ENCODE measurements around the gene EGFR. TPM values are rescaled to one million over a fixed set of nuclear protein-coding genes. Genes with fewer than 3 reads are reported as not detected.

EGFR gene
- total RNA-seq, 1 experiment from 2014 or later: 50.0 TPM

GRCh38 chr7:55193245-55193644, 174.4 kb downstream of the EGFR start:
- TF ChIP-seq EZH2 (IDR thresholded peaks at IDR 0.05; ENCODE audit: low read length, unreplicated experiment) (no peak), CTCF (conservative IDR thresholded peaks at IDR 0.05; ENCODE audit: low read depth, low read length) (no peak), EZH2phosphoT487 (IDR thresholded peaks at IDR 0.05; ENCODE audit: borderline replicate concordance, low read length) (no peak)
- H2AFZ ChIP-seq (ENCODE audit: low read length): no peak overlapping the region
- H3K9me2 ChIP-seq (replicated peaks; ENCODE audit: low read length): no peaks in the 10 kb centered on the region
- ChIA-PET POLR2A (ENCODE audit: unreplicated experiment) (no interaction called here), CTCF (no interaction called here)
- no peak overlapping the region for H3K4me3 ChIP-seq (ENCODE audit: low read length)
- H3K9me3 ChIP-seq (ENCODE audit: low read length): no peaks in the 10 kb centered on the region
- no peak overlapping the region for H3K9ac ChIP-seq (ENCODE audit: low read length)
- BruUV-seq (replicated peaks): no TSS peak
- no peaks in the 10 kb centered on the region for H3F3A ChIP-seq (ENCODE audit: low read length, unreplicated experiment)
- intact Hi-C loops (cut with micrococcal nuclease): no loop called here
- H3K27ac ChIP-seq (ENCODE audit: low read length): peak overlapping the region; percentile 71
- H3K4me2 ChIP-seq (ENCODE audit: low read length): no peak overlapping the region
- H3K27me3 ChIP-seq (ENCODE audit: low read length): no peaks in the 10 kb centered on the region
- peaks cover 16% of the 10 kb centered on the region for H3K36me3 ChIP-seq (ENCODE audit: low read depth, low read length)
- H3K4me1 ChIP-seq (ENCODE audit: insufficient read depth, low read length): peaks cover 17% of the 10 kb centered on the region
- H3K79me2 ChIP-seq (ENCODE audit: low read length): no peaks in the 10 kb centered on the region; the same call in 1 of the 2 replicates
- no peak for DNase-seq
- H4K20me1 ChIP-seq (ENCODE audit: low read length): no peaks in the 10 kb centered on the region
- ATAC-seq: no peak

GRCh38 chr7:55194522-55194921, 175.7 kb downstream of the EGFR start:
- BruUV-seq (replicated peaks): no TSS peak
- Histone ChIP-seq H2AFZ (ENCODE audit: low read length) (no peak overlapping the region), H3K9me2 (replicated peaks; ENCODE audit: low read length) (no peaks in the 10 kb centered on the region), H3K79me2 (ENCODE audit: low read length) (no peaks in the 10 kb centered on the region; the same call in 1 of the 2 replicates), H3K9me3 (ENCODE audit: low read length) (no peaks in the 10 kb centered on the region), H3K9ac (ENCODE audit: low read length) (no peak overlapping the region), H3K36me3 (ENCODE audit: low read depth, low read length) (peaks cover 28% of the 10 kb centered on the region), H3K4me1 (ENCODE audit: insufficient read depth, low read length) (peaks cover 17% of the 10 kb centered on the region), H3K27ac (ENCODE audit: low read length) (no peak overlapping the region), H3K27me3 (ENCODE audit: low read length) (no peaks in the 10 kb centered on the region), H3K4me2 (ENCODE audit: low read length) (no peak overlapping the region), H3K4me3 (ENCODE audit: low read length) (no peak overlapping the region), H3F3A (ENCODE audit: low read length, unreplicated experiment) (no peaks in the 10 kb centered on the region), H4K20me1 (ENCODE audit: low read length) (no peaks in the 10 kb centered on the region)
- ATAC-seq: no peak
- intact Hi-C loops (cut with micrococcal nuclease): no loop called here
- POLR2A ChIA-PET (ENCODE audit: unreplicated experiment): no interaction called here
- TF ChIP-seq CTCF (conservative IDR thresholded peaks at IDR 0.05; ENCODE audit: low read depth, low read length): no peak
- no peak for TF ChIP-seq EZH2phosphoT487 (IDR thresholded peaks at IDR 0.05; ENCODE audit: borderline replicate concordance, low read length)
- TF ChIP-seq EZH2 (IDR thresholded peaks at IDR 0.05; ENCODE audit: low read length, unreplicated experiment): no peak
- CTCF ChIA-PET: no interaction called here
- DNase-seq: no peak

- Histone ChIP-seq H3K27me3 (ENCODE audit: low read length) (no peaks in the 10 kb centered on the region), H3K9me3 (ENCODE audit: low read length) (no peaks in the 10 kb centered on the region), H3K9ac (ENCODE audit: low read length) (no peak overlapping the region), H3F3A (ENCODE audit: low read length, unreplicated experiment) (no peaks in the 10 kb centered on the region), H3K4me2 (ENCODE audit: low read length) (no peak overlapping the region), H2AFZ (ENCODE audit: low read length) (no peak overlapping the region), H4K20me1 (ENCODE audit: low read length) (no peaks in the 10 kb centered on the region), H3K4me3 (ENCODE audit: low read length) (no peak overlapping the region), H3K79me2 (ENCODE audit: low read length) (no peaks in the 10 kb centered on the region; the same call in 1 of the 2 replicates), H3K36me3 (ENCODE audit: low read depth, low read length) (peaks cover 53% of the 10 kb centered on the region), H3K27ac (ENCODE audit: low read length) (no peak overlapping the region), H3K4me1 (ENCODE audit: insufficient read depth, low read length) (no peaks in the 10 kb centered on the region), H3K9me2 (replicated peaks; ENCODE audit: low read length) (no peaks in the 10 kb centered on the region)
- no TSS peak for BruUV-seq (replicated peaks)
- ChIA-PET CTCF (no interaction called here), POLR2A (ENCODE audit: unreplicated experiment) (no interaction called here)
- TF ChIP-seq CTCF (conservative IDR thresholded peaks at IDR 0.05; ENCODE audit: low read depth, low read length) (no peak), EZH2phosphoT487 (IDR thresholded peaks at IDR 0.05; ENCODE audit: borderline replicate concordance, low read length) (no peak), EZH2 (IDR thresholded peaks at IDR 0.05; ENCODE audit: low read length, unreplicated experiment) (no peak)
- ATAC-seq (no peak), DNase-seq (no peak)
- intact Hi-C loops (cut with micrococcal nuclease): no loop called here
Observed at GRCh38 chr7:55198634-55199392, 180.0 kb downstream of the EGFR start.
